DMS153 (cell line): ENCODE results near the gene PLA2G4D.

Source experiments
- DNase-seq: peaks from one replicate; lab custom pipeline; 2025; lab: John Stamatoyannopoulos, UW

Gene PLA2G4D

DNA sequence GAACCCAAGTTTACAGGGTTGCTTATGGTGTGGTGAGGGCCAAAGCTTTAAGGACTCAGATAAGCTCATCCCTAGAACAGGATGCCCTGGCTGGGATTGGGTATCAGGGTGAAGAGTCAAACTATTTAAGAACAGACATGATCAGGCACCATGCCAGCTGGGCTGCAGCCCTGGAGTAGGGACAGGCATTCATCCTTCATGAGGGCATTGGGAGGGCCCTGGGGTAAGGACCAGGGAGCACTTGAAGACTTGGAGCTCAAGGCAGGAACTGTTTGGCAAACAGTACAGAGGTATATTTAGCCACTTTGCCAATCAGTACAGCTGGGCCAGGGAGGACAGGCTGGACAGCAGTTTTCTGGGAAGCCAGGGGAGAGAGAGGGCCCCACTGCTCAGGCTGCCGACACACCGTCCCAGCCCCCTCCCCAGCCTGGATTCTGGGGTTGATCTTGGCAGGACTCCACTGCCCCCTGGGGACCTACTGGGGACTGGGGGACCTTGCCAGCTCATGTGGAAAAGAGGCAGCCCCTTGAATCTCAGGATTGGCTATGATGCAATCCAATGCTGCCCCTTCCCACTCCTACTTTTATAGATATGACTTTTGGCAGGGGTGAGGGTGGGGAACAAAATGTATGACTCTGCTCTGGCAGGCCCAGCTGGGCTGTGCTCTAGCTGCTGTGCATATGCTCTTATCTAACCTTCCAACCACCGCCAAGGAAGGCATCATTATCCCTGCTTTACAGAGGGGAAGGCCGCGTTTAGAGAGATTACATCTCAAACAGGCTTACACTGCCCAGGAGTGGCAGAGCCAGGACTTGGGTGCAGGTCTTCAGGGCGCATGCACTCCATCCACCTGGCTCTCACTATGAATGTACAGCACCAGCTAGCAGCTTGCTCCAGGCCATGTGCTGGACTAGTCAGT lies 75.8 kb downstream of the PLA2G4D start:
- no peak for DNase-seq
